Esophagus muscularis mucosa (tissue), 4 donors: ENCODE measurements around the gene NCKAP5. TPM values are rescaled to one million over a fixed set of nuclear protein-coding genes. Genes with fewer than 3 reads are reported as not detected.

Source experiments
- DNase-seq: peaks from one replicate; pipeline ENCODE4 v3.0.0-alpha.2; 2017; ENCODE audit errors: extremely low spot score
- H3K27ac ChIP-seq, 4 donors: fragments of 200-600 bp; sonication (generic); replicated peaks in 1 of 4; 1 replicate in 3 of 4; 2 replicates in 1 of 4; pipeline ENCODE4 v1.5.1; 2016 to 2019; ENCODE audit warnings: mild to moderate bottlenecking in 1 of 4
- H3K27me3 ChIP-seq, 4 donors: fragments of 200-600 bp; sonication (generic); one replicate each; pipeline versions ENCODE4 v1.5.1 to v1.6.0; 2016 to 2019
- H3K36me3 ChIP-seq, 4 donors: fragments of 200-600 bp; sonication (generic); one replicate each; pipeline ENCODE4 v1.5.1; 2016 to 2019
- H3K4me1 ChIP-seq, 4 donors: fragments of 200-600 bp; sonication (generic); one replicate each; pipeline ENCODE4 v1.5.1; 2016 to 2019
- H3K4me3 ChIP-seq, 4 donors: fragments of 200-600 bp; sonication (generic); 1 replicate in 2 of 4; 2 replicates in 2 of 4; pipeline ENCODE4 v1.5.1; 2016 to 2019; ENCODE audit warnings: mild to moderate bottlenecking in 4 of 4, moderate library complexity in 1 of 4
- H3K9me3 ChIP-seq, 4 donors: fragments of 200-600 bp; sonication (generic); 1 replicate in 3 of 4; 2 replicates in 1 of 4; pipeline ENCODE4 v1.5.1; 2016 to 2019
- EP300 ChIP-seq: sonication (generic); formaldehyde crosslinking; IDR thresholded peaks from one replicate; pipeline ENCODE4 v1.6.1; 2017; ENCODE audit warnings: antibody characterized with exemption
- POLR2A ChIP-seq: fragments of 450-650 bp; IDR thresholded peaks from one replicate; pipeline ENCODE4 v1.6.1; 2017; ENCODE audit warnings: antibody characterized with exemption, moderate library complexity, mild to moderate bottlenecking, low read depth
- POLR2AphosphoS5 ChIP-seq, 2 donors: sonication (generic); formaldehyde crosslinking; IDR thresholded peaks; one replicate each; pipeline ENCODE4 v1.6.1; 2017; ENCODE audit warnings: antibody characterized with exemption in 2 of 2
- WGBS: methylation state at CpG from one replicate; pipeline ENCODE4 v1.1.5; 2018; 5-methylcytosine and 5-hydroxymethylcytosine counted together
- intact Hi-C: fragments of 100-400 bp; cut with DNase I; formaldehyde crosslinking; loops from one replicate; pipeline ENCODE4 v1.15.1; 2023
- total RNA-seq, 4 donors: library from RNA; depleted of rRNA; stranded (reverse); fragments of >200 nt; gene quantifications; one replicate each; pipeline versions ENCODE4 v1.1.0 to v1.2.1, GENCODE V29; 2016
- TF ChIP-seq, protein P1 (sequence below), 3 experiments: fragments of 200-600 bp in 2 of 3; fragments of 450-650 bp in 1 of 3; sonication (generic) in 2 of 3; IDR thresholded peaks; one replicate each; pipeline ENCODE4 v1.5.1; 2017 to 2019; ENCODE audit warnings: antibody characterized with exemption in 3 of 3, mild to moderate bottlenecking in 2 of 3, moderate library complexity in 1 of 3

NCKAP5 gene
- total RNA-seq, 4 donors from 2014 or later = 0.33 to 1.8 (median 1.0) TPM

DNA sequence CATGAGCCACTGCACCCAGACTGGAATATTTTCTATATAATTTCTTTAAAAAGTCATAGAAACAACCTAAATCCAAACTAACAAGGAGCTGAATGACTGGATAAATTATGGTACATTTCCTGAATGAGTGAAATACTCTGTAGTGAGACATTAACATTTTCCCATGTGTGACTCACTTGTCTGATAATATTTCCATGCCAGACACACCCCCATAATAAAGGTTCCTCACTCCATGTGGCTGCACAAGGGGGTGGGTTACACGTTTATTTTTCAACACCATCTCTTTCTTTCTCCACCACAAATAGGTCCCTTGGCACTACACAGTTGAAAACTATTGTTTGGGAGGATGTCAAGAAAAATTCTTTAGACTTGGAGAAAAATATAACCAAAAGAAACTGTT is 632.0 kb downstream of the NCKAP5 start:
- H3K27ac ChIP-seq = no peak overlapping the region
- TF ChIP-seq POLR2AphosphoS5 (IDR thresholded peaks at IDR 0.05) (no peak), EP300 (no peak), POLR2A (no peak)
- TF ChIP-seq, protein P1, sequence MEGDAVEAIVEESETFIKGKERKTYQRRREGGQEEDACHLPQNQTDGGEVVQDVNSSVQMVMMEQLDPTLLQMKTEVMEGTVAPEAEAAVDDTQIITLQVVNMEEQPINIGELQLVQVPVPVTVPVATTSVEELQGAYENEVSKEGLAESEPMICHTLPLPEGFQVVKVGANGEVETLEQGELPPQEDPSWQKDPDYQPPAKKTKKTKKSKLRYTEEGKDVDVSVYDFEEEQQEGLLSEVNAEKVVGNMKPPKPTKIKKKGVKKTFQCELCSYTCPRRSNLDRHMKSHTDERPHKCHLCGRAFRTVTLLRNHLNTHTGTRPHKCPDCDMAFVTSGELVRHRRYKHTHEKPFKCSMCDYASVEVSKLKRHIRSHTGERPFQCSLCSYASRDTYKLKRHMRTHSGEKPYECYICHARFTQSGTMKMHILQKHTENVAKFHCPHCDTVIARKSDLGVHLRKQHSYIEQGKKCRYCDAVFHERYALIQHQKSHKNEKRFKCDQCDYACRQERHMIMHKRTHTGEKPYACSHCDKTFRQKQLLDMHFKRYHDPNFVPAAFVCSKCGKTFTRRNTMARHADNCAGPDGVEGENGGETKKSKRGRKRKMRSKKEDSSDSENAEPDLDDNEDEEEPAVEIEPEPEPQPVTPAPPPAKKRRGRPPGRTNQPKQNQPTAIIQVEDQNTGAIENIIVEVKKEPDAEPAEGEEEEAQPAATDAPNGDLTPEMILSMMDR (IDR thresholded peaks at IDR 0.05) = no peak
- H3K9me3 ChIP-seq = no peaks in the 10 kb centered on the region
- 41% methylated on average over 1 of the region's 1 CpG for WGBS
- intact Hi-C loops = no loop called here
- no peak for DNase-seq
- peaks cover 0 to 17% (median 0%) of the 10 kb centered on the region in 4 donors for H3K27me3 ChIP-seq
- H3K4me3 ChIP-seq = no peak overlapping the region
- H3K36me3 ChIP-seq = no peaks in the 10 kb centered on the region
- H3K4me1 ChIP-seq = peaks cover 0 to 10% (median 8%) of the 10 kb centered on the region in 4 donors

DNA sequence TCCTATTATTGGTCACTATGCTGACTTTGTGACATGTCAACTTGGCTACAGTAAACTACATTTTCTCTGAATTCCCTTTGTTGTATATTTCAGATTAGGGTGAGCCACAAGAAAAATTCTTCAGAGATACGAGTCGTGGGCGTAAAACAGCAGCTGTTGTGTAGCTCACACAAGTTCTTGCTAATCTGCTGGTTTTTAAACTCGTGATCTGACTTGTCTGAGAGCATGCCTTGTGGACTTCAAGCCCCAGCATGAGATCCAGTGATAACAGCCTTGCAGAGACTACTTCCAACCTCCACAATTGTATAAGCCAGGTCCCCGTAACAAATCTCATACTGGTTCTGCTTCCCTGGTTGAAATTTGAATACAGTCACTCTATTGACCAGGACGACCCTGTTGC is 638.5 kb downstream of the NCKAP5 start:
- H3K4me3 ChIP-seq = no peak overlapping the region
- H3K9me3 ChIP-seq = no peaks in the 10 kb centered on the region
- H3K27ac ChIP-seq = no peak overlapping the region
- TF ChIP-seq POLR2A (no peak), POLR2AphosphoS5 (IDR thresholded peaks at IDR 0.05) (no peak), EP300 (no peak)
- TF ChIP-seq, protein P1 (IDR thresholded peaks at IDR 0.05) = no peak
- no peak for DNase-seq
- H3K36me3 ChIP-seq = no peaks in the 10 kb centered on the region
- H3K27me3 ChIP-seq = peaks cover 0 to 13% (median 0%) of the 10 kb centered on the region in 4 donors
- 80% methylated on average over 6 of the region's 6 CpGs for WGBS
- no peaks in the 10 kb centered on the region for H3K4me1 ChIP-seq
- intact Hi-C loops = no loop called here

DNA sequence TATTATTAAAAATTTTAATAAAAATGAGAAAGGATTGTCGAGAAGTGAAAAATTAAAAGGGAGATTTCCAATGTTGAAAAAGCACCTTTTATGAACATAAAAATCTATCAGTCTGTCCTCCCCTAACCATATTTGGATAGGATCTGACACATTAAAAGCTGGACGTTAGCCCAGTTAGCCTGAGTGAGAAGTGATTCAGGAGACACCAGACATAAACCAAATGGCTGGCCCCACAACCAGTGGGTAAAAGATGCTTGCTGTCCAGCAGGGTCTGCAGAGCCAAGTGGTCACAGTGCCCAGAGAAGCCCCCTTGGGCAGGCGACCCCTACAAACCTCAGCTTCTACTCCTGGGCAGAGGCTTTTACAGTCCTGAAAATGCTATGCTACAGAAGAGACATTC is 644.5 kb downstream of the NCKAP5 start:
- H3K27ac ChIP-seq = no peak overlapping the region
- DNase-seq = no peak
- intact Hi-C loops = no loop called here
- no peak overlapping the region for H3K4me3 ChIP-seq
- H3K4me1 ChIP-seq = peaks cover 0 to 15% (median 6%) of the 10 kb centered on the region in 4 donors
- no peaks in the 10 kb centered on the region for H3K27me3 ChIP-seq
- H3K36me3 ChIP-seq = no peaks in the 10 kb centered on the region
- H3K9me3 ChIP-seq = no peaks in the 10 kb centered on the region
- TF ChIP-seq EP300 (no peak), POLR2AphosphoS5 (IDR thresholded peaks at IDR 0.05) (peak; percentile 12 to 58)
- 47% methylated on average over 3 of the region's 3 CpGs for WGBS

DNA sequence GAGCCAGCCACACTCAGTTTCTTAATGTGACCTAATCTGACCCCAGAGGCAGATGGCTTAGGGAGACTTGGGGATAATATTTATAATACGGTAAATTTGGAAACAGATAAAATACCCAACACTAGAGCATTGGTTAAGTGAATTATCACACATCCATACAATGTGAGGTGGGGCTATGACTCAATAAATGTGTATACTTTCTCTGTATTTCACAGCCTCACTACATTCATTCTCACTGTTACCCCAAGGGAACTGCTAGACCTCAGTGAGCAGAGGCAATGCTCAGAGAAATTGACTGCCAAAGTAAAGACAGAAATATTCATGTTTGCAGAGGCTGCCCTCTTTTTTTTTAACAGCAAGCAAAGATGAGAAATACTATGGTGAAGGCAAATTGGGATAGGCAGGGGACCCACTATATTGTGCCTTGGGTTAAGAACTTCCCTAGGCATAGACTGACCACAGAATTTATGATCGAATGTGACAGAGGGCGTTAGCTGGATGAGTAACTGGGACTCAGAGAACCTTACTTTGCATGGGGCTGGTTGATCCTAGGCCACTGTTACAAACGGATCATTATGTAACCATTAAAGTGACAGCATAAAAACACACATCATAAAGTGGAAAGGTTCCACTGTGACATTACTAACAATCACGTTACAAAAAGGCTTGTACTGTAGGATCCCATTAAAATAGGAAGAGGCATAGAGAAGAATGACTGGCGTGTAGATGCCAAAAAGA is 652.3 kb downstream of the NCKAP5 start:
- Histone ChIP-seq H3K9me3 (no peaks in the 10 kb centered on the region), H3K4me1 (no peaks in the 10 kb centered on the region), H3K27ac (no peak overlapping the region), H3K4me3 (no peak overlapping the region), H3K27me3 (no peaks in the 10 kb centered on the region), H3K36me3 (no peaks in the 10 kb centered on the region)
- TF ChIP-seq EP300 (no peak), POLR2AphosphoS5 (IDR thresholded peaks at IDR 0.05) (no peak)
- TF ChIP-seq, protein P1 (IDR thresholded peaks at IDR 0.05) = no peak
- intact Hi-C loops = no loop called here
- DNase-seq = no peak
- WGBS = 71% methylated on average over 6 of the region's 6 CpGs

DNA sequence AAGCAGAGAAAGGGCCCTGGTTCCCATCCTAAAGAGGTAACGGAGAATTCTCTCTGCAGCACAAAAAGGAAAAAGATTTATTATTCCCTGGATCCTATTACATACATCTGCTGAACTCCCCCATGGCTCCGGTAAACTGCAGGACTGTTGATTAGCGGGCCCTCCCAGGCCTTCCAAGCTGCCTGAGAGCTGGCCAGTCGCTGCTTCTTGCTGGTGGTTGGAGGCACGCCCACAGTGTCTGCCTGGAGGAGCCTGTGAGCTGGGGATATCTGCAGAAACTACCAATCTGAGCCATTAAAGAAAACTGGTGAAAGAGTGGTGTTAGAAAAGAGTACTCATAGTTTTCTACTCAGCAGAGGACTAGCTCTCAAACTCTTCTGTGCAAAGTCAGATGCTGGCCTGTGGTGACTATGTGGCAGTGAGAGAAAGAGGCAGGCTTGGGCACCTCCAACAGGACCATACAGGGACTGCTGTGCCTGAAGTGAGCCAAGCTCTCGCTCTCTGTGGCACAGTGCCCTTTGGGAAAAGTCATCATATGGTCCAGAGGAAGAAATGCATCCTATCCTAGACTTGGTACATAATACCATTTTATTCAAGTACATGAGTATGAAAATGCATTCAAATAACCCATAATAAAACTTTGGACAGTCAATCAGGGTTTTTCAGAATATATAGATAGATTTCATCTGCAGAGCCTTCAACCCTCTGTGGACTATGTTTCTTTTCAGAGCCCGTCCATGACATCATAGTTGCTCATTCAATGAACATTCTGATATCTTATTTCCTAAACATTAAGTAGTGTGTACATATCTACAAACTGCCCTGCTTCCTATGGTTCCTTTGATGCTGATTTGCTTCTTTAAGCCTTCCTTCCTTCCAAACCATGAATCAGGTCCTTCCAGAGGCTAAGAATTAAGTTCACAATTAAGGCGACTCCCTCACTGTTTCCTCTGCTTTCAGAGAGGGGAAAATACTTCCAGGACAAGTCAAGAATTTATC is 656.2 kb downstream of the NCKAP5 start:
- TF ChIP-seq EP300 = no peak
- TF ChIP-seq, protein P1 (IDR thresholded peaks at IDR 0.05) = no peak
- no peak for TF ChIP-seq POLR2AphosphoS5 (IDR thresholded peaks at IDR 0.05)
- no peak for TF ChIP-seq POLR2A
- no peak overlapping the region for H3K4me3 ChIP-seq
- WGBS = 68% methylated on average over 8 of the region's 8 CpGs
- H3K36me3 ChIP-seq = no peaks in the 10 kb centered on the region
- DNase-seq = no peak
- intact Hi-C loops = no loop called here
- no peaks in the 10 kb centered on the region for H3K27me3 ChIP-seq
- no peak overlapping the region for H3K27ac ChIP-seq
- no peaks in the 10 kb centered on the region for H3K4me1 ChIP-seq
- no peaks in the 10 kb centered on the region for H3K9me3 ChIP-seq
